Gastroesophageal sphincter (tissue), 3 donors: ENCODE measurements around the gene TMEM255B.

ENCODE experiments used
- CTCF ChIP-seq, 4 experiments: fragments of 200-600 bp in 2 of 4; fragments of 450-650 bp in 2 of 4; sonication (generic) in 1 of 4; IDR thresholded peaks; one replicate each; pipeline ENCODE4 v1.5.1; 2017 to 2019; ENCODE audit warnings: antibody characterized with exemption in 4 of 4, mild to moderate bottlenecking in 2 of 4, moderate library complexity in 2 of 4
- POLR2A ChIP-seq, 2 donors: fragments of 450-650 bp; IDR thresholded peaks; one replicate each; pipeline ENCODE4 v1.6.1; 2017; ENCODE audit warnings: antibody characterized with exemption in 2 of 2, mild to moderate bottlenecking in 2 of 2, moderate library complexity in 1 of 2
- POLR2AphosphoS5 ChIP-seq: sonication (generic); formaldehyde crosslinking; IDR thresholded peaks from one replicate; pipeline ENCODE4 v1.6.1; 2017; ENCODE audit warnings: antibody characterized with exemption

GRCh38 chr13:113808058-113808834 is 49.2 kb downstream of the TMEM255B start:
- no peak for TF ChIP-seq POLR2A (IDR thresholded peaks at IDR 0.05)
- TF ChIP-seq CTCF (IDR thresholded peaks at IDR 0.05), result no peak
- no peak for TF ChIP-seq POLR2AphosphoS5
